Measurements from ENCODE around the gene PARP6. TPM values are rescaled to one million over a fixed set of nuclear protein-coding genes. Genes with fewer than 3 reads are reported as not detected.

Gene PARP6
- total and polyA plus RNA-seq, 4 donors, result 4.3 to 15.3 (median 9.3) TPM

DNA sequence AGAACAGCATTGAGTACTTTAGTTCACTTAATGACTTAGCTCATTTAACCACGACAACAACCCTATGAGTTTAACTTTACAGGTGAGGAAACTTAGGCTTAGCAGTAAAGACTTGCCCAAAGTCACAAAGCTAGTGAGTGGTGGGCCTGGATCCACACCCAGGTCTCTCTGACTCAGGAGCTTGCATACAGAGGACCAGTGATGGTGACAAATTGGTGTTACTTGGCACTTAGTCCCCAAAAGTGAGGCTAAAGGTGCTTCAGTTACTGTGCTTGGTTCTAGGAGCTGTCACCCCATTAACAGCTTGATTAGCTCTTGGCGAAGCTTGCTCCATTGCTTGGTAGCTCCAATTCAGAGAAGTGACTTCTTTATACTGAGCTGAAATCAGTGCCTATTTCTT, 41.5 kb upstream of the PARP6 start (continued):
- TF ChIP-seq, protein P1, sequence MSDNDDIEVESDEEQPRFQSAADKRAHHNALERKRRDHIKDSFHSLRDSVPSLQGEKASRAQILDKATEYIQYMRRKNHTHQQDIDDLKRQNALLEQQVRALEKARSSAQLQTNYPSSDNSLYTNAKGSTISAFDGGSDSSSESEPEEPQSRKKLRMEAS (IDR thresholded peaks at IDR 0.05), result no peak
- no peak for TF ChIP-seq RAD21 (IDR thresholded peaks at IDR 0.05)
- no peak for TF ChIP-seq FOXA2 (IDR thresholded peaks at IDR 0.05)
- no peak for TF ChIP-seq RXRA (IDR thresholded peaks at IDR 0.05)
- TF ChIP-seq YY1 (IDR thresholded peaks at IDR 0.05), result no peak
- TF ChIP-seq FOXA1 (IDR thresholded peaks at IDR 0.05), result no peak
- TF ChIP-seq, protein P2, sequence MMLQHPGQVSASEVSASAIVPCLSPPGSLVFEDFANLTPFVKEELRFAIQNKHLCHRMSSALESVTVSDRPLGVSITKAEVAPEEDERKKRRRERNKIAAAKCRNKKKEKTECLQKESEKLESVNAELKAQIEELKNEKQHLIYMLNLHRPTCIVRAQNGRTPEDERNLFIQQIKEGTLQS (IDR thresholded peaks at IDR 0.05), result no peak
- TF ChIP-seq EGR1 (IDR thresholded peaks at IDR 0.05; ENCODE audit: low read depth in 2 of 2), result no peak
- no peak for TF ChIP-seq GABPA (IDR thresholded peaks at IDR 0.05 in 1 of 2, conservative IDR thresholded peaks at IDR 0.05 in 1 of 2)

DNA sequence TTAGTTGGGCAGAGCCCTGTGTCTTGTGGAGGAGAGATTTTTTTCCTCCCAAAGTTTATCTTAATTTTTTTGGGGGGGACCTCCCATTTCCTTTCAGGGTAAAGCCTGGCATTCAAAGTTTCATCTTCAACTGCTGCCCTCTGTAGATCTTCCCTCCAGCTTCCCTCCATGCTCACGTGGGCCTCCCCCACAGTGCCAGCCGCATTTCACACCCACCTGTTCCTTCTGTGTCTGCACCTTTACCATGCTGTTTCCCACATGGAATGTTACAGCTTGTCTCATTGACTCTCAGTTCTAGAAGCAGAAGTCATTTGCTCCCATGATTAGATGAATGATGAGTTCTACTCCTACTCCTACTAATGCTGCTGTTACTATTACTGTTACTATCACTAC, 41.1 kb upstream of the PARP6 start:
- H3K27ac ChIP-seq (ENCODE audit: low read depth in 1 of 2, low read length in 2 of 2), result no peak overlapping the region
- no peak for DNase-seq (ENCODE audit: low spot score)
- TF ChIP-seq JUND (IDR thresholded peaks at IDR 0.05), result no peak
- TF ChIP-seq, protein P1 (IDR thresholded peaks at IDR 0.05), result no peak
- TF ChIP-seq, protein P3, sequence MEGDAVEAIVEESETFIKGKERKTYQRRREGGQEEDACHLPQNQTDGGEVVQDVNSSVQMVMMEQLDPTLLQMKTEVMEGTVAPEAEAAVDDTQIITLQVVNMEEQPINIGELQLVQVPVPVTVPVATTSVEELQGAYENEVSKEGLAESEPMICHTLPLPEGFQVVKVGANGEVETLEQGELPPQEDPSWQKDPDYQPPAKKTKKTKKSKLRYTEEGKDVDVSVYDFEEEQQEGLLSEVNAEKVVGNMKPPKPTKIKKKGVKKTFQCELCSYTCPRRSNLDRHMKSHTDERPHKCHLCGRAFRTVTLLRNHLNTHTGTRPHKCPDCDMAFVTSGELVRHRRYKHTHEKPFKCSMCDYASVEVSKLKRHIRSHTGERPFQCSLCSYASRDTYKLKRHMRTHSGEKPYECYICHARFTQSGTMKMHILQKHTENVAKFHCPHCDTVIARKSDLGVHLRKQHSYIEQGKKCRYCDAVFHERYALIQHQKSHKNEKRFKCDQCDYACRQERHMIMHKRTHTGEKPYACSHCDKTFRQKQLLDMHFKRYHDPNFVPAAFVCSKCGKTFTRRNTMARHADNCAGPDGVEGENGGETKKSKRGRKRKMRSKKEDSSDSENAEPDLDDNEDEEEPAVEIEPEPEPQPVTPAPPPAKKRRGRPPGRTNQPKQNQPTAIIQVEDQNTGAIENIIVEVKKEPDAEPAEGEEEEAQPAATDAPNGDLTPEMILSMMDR (IDR thresholded peaks at IDR 0.05; ENCODE audit: low read depth, low read length, missing input control), result no peak
- H3K36me3 ChIP-seq (ENCODE audit: control insufficient read depth in 4 of 4, insufficient read depth in 3 of 4, low read depth in 1 of 4, low read length in 3 of 4), result no peaks in the 10 kb centered on the region
- H3K27me3 ChIP-seq (ENCODE audit: control insufficient read depth in 4 of 4, insufficient read depth in 4 of 4, low read length in 3 of 4), result no peaks in the 10 kb centered on the region
- H3K4me1 ChIP-seq (ENCODE audit: control insufficient read depth in 4 of 4, insufficient read depth in 4 of 4, low read length in 3 of 4), result no peaks in the 10 kb centered on the region
- no peaks in the 10 kb centered on the region for H3K9me3 ChIP-seq (ENCODE audit: control insufficient read depth in 4 of 4, low read length in 3 of 4)
- no peak overlapping the region for H3K9ac ChIP-seq (ENCODE audit: low read depth in 1 of 2, low read length in 2 of 2)
- H3K4me3 ChIP-seq (ENCODE audit: low read depth in 1 of 3, low read length in 3 of 3), result no peak overlapping the region
- WGBS, result 89% methylated on average over 2 of the region's 2 CpGs

DNA sequence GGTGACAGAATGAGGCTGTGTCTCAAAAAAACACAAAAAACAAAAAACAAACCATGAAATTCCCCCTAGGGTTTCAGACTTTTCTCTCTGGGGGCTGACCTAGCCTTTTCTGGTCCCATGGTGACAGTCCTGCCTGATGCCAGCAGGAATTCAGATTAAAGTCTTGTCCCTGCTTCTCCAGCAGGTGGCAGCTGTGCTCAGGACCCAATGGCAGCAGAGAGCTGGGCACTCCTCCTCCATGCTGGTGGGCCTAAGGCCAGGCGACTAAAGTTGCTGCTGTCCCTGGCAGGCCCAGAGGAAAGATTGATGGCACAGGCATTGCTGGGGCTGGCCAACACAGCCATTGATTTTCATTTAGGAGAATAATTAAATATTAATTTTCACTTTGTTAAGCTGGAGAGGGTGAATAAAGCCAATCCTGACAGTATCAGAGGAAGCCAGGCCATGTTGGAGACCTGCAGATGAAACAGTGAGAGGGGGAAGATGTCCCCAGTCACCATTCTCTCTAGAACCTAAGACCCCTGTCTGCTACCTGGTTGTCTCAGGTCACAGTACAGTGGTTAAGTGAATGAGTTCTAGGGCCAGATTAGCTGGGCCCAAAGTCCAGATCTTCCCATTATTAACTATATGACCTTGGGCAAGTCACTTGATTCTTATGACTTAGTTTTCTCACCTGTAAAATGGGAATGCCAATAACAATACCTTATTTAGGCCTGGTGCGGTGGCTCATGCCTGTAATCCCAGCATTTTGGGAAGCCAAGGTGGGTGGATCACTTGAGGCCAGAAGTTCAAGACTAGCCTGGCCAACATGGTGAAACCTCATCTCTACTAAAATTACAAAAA, 40.5 kb upstream of the PARP6 start:
- H3K4me1 ChIP-seq (ENCODE audit: control insufficient read depth in 4 of 4, insufficient read depth in 4 of 4, low read length in 3 of 4), result no peaks in the 10 kb centered on the region
- no peak overlapping the region for H3K4me3 ChIP-seq (ENCODE audit: low read depth in 1 of 3, low read length in 3 of 3)
- H3K27ac ChIP-seq (ENCODE audit: low read depth in 1 of 2, low read length in 2 of 2), result no peak overlapping the region
- peak; percentile 76 to 87 for TF ChIP-seq RAD21 (IDR thresholded peaks at IDR 0.05)
- TF ChIP-seq, protein P3 (IDR thresholded peaks at IDR 0.05; ENCODE audit: low read depth, low read length, missing input control), result peak; percentile 60
- TF ChIP-seq, protein P2 (IDR thresholded peaks at IDR 0.05), result peak; percentile 29
- TF ChIP-seq HNF4A (conservative IDR thresholded peaks at IDR 0.05), result no peak
- no peaks in the 10 kb centered on the region for H3K27me3 ChIP-seq (ENCODE audit: control insufficient read depth in 4 of 4, insufficient read depth in 4 of 4, low read length in 3 of 4)
- 64% methylated on average over 2 of the region's 2 CpGs for WGBS
- H3K36me3 ChIP-seq (ENCODE audit: control insufficient read depth in 4 of 4, insufficient read depth in 3 of 4, low read depth in 1 of 4, low read length in 3 of 4), result no peaks in the 10 kb centered on the region
- no peak overlapping the region for H3K9ac ChIP-seq (ENCODE audit: low read depth in 1 of 2, low read length in 2 of 2)
- peak; percentile 44 for DNase-seq (ENCODE audit: low spot score)
- no peaks in the 10 kb centered on the region for H3K9me3 ChIP-seq (ENCODE audit: control insufficient read depth in 4 of 4, low read length in 3 of 4)

All from liver (tissue), 9 donors.